A549 (cell line): Measurements from ENCODE around the gene DENND5A. TPM values are rescaled to one million over a fixed set of nuclear protein-coding genes. Genes with fewer than 3 reads are reported as not detected.

Experiments used
- ATAC-seq, 2 experiments: fragments of 200-7000 bp in 1 of 2; fragments of >200 bp in 1 of 2; cut with Nextera tagmentation in 1 of 2; cut with Tn5 transposase in 1 of 2; 3 replicates each; pipeline versions ENCODE4 v1.8.0 to v1.9.1; 2018 to 2020; ENCODE audit warnings: mild to moderate bottlenecking in 1 of 2, moderate library complexity in 1 of 2
- CTCF ChIA-PET: fragments of 300-600 bp; sonication (Branson Sonifier 250); formaldehyde crosslinking; extraction: SDS; loops from one replicate; lab custom pipeline; 2021; ENCODE audit warnings: antibody characterized with exemption, inconsistent platforms; lab: Yijun Ruan, JAX
- POLR2A ChIA-PET: fragments of 350-600 bp; formaldehyde crosslinking; extraction: SDS; loops from one replicate; lab custom pipeline; 2021; ENCODE audit warnings: antibody characterized with exemption, inconsistent platforms; lab: Yijun Ruan, JAX
- DNase-seq, 2 experiments: peaks; one replicate each; pipeline versions ENCODE4 v3.0.0 to v3.0.0-alpha.2; 2011 to 2016; ENCODE audit warnings: low read depth in 1 of 2, low spot score in 1 of 2
- FAIRE-seq: peaks from 2 replicates; lab custom pipeline; 2011; peaks lifted over from hg19 to GRCh38; lab: Jason Lieb, UNC
- H3K27ac ChIP-seq, 2 experiments: fragments of >200 bp; sonication (Bioruptor Twin); formaldehyde crosslinking; 3 replicates each; pipeline ENCODE4 v1.5.1; 2016 to 2017
- H3K4me1 ChIP-seq: fragments of >200 bp; sonication (Bioruptor Twin); formaldehyde crosslinking; 3 replicates; pipeline ENCODE4 v1.6.1; 2016
- H3K4me2 ChIP-seq: fragments of >200 bp; sonication (Bioruptor Twin); formaldehyde crosslinking; 3 replicates; pipeline ENCODE4 v1.6.1; 2016
- H3K4me3 ChIP-seq: fragments of >200 bp; sonication (Bioruptor Twin); formaldehyde crosslinking; 3 replicates; pipeline ENCODE4 v1.5.1; 2016
- H3K9me3 ChIP-seq: fragments of >200 bp; sonication (Bioruptor Twin); formaldehyde crosslinking; 3 replicates; pipeline ENCODE4 v1.6.1; 2016
- CBX2 ChIP-seq: fragments of 200-600 bp; sonication (generic); IDR thresholded peaks from 2 replicates; pipeline ENCODE4 v1.6.1; 2016; ENCODE audit warnings: low read depth, mild to moderate bottlenecking, borderline replicate concordance
- CHD2 ChIP-seq: fragments of 150-350 bp; IDR thresholded peaks from 2 replicates; pipeline ENCODE4 v1.6.1; 2014; ENCODE audit warnings: low read length; ENCODE audit not compliant: partially characterized antibody
- CHD4 ChIP-seq: fragments of 200-600 bp; sonication (generic); IDR thresholded peaks from 2 replicates; pipeline ENCODE4 v1.6.1; 2016; ENCODE audit warnings: antibody characterized with exemption, mild to moderate bottlenecking, borderline replicate concordance
- EP300 ChIP-seq, 2 experiments: fragments of >200 bp; sonication (Bioruptor Twin); formaldehyde crosslinking; IDR thresholded peaks; 2 replicates in 1 of 2; 3 replicates in 1 of 2; pipeline ENCODE4 v1.6.1; 2016 to 2017
- FOSL2 ChIP-seq, 2 experiments: fragments of 450-650 bp in 1 of 2; fragments of >200 bp in 1 of 2; sonication (Bioruptor Twin) in 1 of 2; formaldehyde crosslinking; IDR thresholded peaks; 2 replicates each; pipeline versions ENCODE4 v1.5.0 to v1.6.1; 2016 to 2020; ENCODE audit warnings: mild to moderate bottlenecking in 1 of 2, moderate library complexity in 1 of 2
- GATA3 ChIP-seq: IDR thresholded peaks from 2 replicates; pipeline ENCODE4 v1.6.1; 2012; ENCODE audit warnings: borderline replicate concordance
- HDAC2 ChIP-seq: fragments of 200-600 bp; sonication (generic); IDR thresholded peaks from 2 replicates; pipeline ENCODE4 v1.6.1; 2016
- HEYL ChIP-seq: fragments of 250-450 bp; sonication (Bioruptor Pico); IDR thresholded peaks from 2 replicates; pipeline ENCODE4 v1.8.0; 2021; ENCODE audit warnings: mild to moderate bottlenecking, moderate library complexity
- HOXB13 ChIP-seq: fragments of 250-450 bp; sonication (Bioruptor Pico); IDR thresholded peaks from 2 replicates; pipeline ENCODE4 v1.5.0; 2020; ENCODE audit warnings: low read depth, mild to moderate bottlenecking, moderate library complexity
- HOXB5 ChIP-seq: fragments of 250-450 bp; sonication (Bioruptor Pico); IDR thresholded peaks from 2 replicates; pipeline ENCODE4 v1.5.0; 2020; ENCODE audit warnings: mild to moderate bottlenecking, moderate library complexity
- JUNB ChIP-seq: fragments of >200 bp; sonication (Bioruptor Twin); formaldehyde crosslinking; IDR thresholded peaks from 2 replicates; pipeline ENCODE4 v1.6.1; 2016
- MAFK ChIP-seq: fragments of 450-650 bp; IDR thresholded peaks from 2 replicates; pipeline ENCODE4 v1.6.1; 2014; ENCODE audit not compliant: partially characterized antibody
- MAZ ChIP-seq: fragments of 150-350 bp; IDR thresholded peaks from 2 replicates; pipeline ENCODE4 v1.6.1; 2014; ENCODE audit warnings: antibody characterized with exemption, low read depth, low read length, borderline replicate concordance
- PHF8 ChIP-seq: fragments of 200-600 bp; sonication (generic); IDR thresholded peaks from 2 replicates; pipeline ENCODE4 v1.6.1; 2016; ENCODE audit warnings: low read depth, mild to moderate bottlenecking, antibody characterized with exemption, moderate library complexity, borderline replicate concordance
- POLR2A ChIP-seq: IDR thresholded peaks from 2 replicates; pipeline ENCODE4 v1.6.1; 2012; ENCODE audit warnings: mild to moderate bottlenecking, low read length
- POLR2AphosphoS2 ChIP-seq: conservative IDR thresholded peaks from 2 replicates; pipeline ENCODE4 v1.6.1; 2012; ENCODE audit warnings: low read length, improper control_type of control experiment, inconsistent platforms
- RARB ChIP-seq: fragments of 250-450 bp; sonication (Bioruptor Pico); IDR thresholded peaks from 2 replicates; pipeline ENCODE4 v1.8.0; 2021; ENCODE audit warnings: mild to moderate bottlenecking, moderate library complexity
- RFX5 ChIP-seq: fragments of 450-650 bp; IDR thresholded peaks from 2 replicates; pipeline ENCODE4 v1.7.1; 2014; ENCODE audit warnings: antibody characterized with exemption, mild to moderate bottlenecking, moderate library complexity
- RNF2 ChIP-seq: fragments of 200-600 bp; sonication (generic); IDR thresholded peaks from 2 replicates; pipeline ENCODE4 v1.6.1; 2016; ENCODE audit warnings: low read depth, mild to moderate bottlenecking, antibody characterized with exemption, moderate library complexity, borderline replicate concordance
- ZSCAN20 ChIP-seq: fragments of 250-450 bp; sonication (Bioruptor Pico); IDR thresholded peaks from 2 replicates; pipeline ENCODE4 v1.8.0; 2022; ENCODE audit warnings: mild to moderate bottlenecking, moderate library complexity
- polyA plus RNA-seq, 4 experiments: library from polyadenylated mRNA; depleted of rRNA in 3 of 4; stranded (reverse); fragments of >200 nt; fragmentation: RNase III in 1 of 4; extraction: RNeasy Plus Mini Kit Qiagen cat#74134 plus additional on column Dnase treatment in 1 of 4; gene quantifications; 2 replicates in 3 of 4; 3 replicates in 1 of 4; pipeline ENCODE4 v1.2.3, GENCODE V29; 2011 to 2017
- TF ChIP-seq, protein P1 (sequence below): fragments of 250-450 bp; sonication (Bioruptor Pico); IDR thresholded peaks from 2 replicates; pipeline ENCODE4 v1.5.0; 2021; ENCODE audit warnings: mild to moderate bottlenecking, moderate library complexity, borderline replicate concordance
- TF ChIP-seq, protein P2 (sequence below): IDR thresholded peaks from 2 replicates; pipeline ENCODE4 v1.6.1; 2012; ENCODE audit warnings: low read depth, borderline replicate concordance
- TF ChIP-seq, protein P3 (sequence below): fragments of 150-350 bp; IDR thresholded peaks from 2 replicates; pipeline ENCODE4 v1.6.1; 2014; ENCODE audit warnings: low read depth, mild to moderate bottlenecking, low read length
- TF ChIP-seq, protein P4 (sequence below): fragments of 450-650 bp; IDR thresholded peaks from 2 replicates; pipeline ENCODE4 v1.6.1; 2014; ENCODE audit warnings: antibody characterized with exemption

Gene DENND5A
- polyA plus RNA-seq, 2 of the 4 experiments (the other 2 are of a cell fraction), result 36.6 to 88.7 TPM

DNA sequence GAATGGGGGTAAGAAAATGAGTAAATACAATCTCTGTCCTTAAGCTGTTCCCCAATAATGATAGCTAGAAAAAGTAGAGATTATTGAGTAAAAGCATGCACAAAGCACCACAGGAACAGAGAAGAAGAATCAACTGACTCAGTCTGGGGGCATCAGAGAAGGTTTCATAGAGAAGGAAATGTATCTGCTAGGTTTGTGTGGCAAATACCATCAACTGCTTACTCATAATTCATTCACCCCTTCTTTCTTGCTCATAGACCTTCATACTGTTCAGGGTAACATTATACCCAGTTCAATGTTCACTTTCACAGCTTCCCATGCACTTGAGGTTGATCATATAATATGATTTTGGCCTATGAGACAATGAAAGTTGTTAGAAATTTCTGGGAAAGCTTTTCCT lies 88.6 kb downstream of the DENND5A start (continued):
- TF ChIP-seq, protein P1, sequence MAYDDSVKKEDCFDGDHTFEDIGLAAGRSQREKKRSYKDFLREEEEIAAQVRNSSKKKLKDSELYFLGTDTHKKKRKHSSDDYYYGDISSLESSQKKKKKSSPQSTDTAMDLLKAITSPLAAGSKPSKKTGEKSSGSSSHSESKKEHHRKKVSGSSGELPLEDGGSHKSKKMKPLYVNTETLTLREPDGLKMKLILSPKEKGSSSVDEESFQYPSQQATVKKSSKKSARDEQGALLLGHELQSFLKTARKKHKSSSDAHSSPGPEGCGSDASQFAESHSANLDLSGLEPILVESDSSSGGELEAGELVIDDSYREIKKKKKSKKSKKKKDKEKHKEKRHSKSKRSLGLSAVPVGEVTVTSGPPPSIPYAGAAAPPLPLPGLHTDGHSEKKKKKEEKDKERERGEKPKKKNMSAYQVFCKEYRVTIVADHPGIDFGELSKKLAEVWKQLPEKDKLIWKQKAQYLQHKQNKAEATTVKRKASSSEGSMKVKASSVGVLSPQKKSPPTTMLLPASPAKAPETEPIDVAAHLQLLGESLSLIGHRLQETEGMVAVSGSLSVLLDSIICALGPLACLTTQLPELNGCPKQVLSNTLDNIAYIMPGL (CRISPR knock-in tag), result no peak
- no peak for TF ChIP-seq POLR2A
- no peak for TF ChIP-seq CHD4
- TF ChIP-seq ZSCAN20 (CRISPR knock-in tag), result no peak
- no peak for TF ChIP-seq CHD2
- TF ChIP-seq HEYL (CRISPR knock-in tag), result no peak
- no peak for TF ChIP-seq HOXB13 (CRISPR knock-in tag)

DNA sequence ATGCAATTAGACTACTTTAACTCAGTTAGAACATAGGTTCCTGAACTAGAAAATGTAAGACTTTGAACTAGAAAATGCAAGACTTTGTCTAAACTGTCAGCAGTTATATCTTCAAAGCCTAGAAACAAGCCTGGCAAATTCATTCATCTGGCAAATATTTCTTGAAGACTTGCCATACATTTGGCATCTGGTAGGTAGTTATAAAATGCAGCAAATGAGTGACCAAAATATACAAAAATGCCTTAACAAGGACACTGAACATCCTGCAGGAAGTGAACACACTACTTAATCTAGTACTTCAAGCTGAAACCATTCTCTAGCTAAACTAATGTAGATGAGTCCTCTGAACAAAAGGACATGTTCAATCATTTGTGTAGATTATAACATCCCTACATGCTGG lies 89.0 kb downstream of the DENND5A start:
- POLR2A ChIA-PET, result no interaction called here
- TF ChIP-seq, protein P2, sequence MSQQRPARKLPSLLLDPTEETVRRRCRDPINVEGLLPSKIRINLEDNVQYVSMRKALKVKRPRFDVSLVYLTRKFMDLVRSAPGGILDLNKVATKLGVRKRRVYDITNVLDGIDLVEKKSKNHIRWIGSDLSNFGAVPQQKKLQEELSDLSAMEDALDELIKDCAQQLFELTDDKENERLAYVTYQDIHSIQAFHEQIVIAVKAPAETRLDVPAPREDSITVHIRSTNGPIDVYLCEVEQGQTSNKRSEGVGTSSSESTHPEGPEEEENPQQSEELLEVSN, result no peak
- no peak for TF ChIP-seq RNF2
- no peak for TF ChIP-seq FOSL2 (IDR thresholded peaks at IDR 0.05)
- TF ChIP-seq FOSL2 (CRISPR knock-in tag; IDR thresholded peaks at IDR 0.05), result no peak
- TF ChIP-seq, protein P3, sequence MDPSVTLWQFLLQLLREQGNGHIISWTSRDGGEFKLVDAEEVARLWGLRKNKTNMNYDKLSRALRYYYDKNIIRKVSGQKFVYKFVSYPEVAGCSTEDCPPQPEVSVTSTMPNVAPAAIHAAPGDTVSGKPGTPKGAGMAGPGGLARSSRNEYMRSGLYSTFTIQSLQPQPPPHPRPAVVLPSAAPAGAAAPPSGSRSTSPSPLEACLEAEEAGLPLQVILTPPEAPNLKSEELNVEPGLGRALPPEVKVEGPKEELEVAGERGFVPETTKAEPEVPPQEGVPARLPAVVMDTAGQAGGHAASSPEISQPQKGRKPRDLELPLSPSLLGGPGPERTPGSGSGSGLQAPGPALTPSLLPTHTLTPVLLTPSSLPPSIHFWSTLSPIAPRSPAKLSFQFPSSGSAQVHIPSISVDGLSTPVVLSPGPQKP, result no peak
- TF ChIP-seq CBX2, result no peak
- TF ChIP-seq HDAC2, result no peak
- TF ChIP-seq MAFK, result no peak
- no peak for TF ChIP-seq ZSCAN20 (CRISPR knock-in tag)
- TF ChIP-seq JUNB, result no peak
- no peak for TF ChIP-seq MAZ
- no peak for TF ChIP-seq RFX5
- TF ChIP-seq EP300 (IDR thresholded peaks at IDR 0.05), result no peak
- TF ChIP-seq POLR2A, result no peak
- TF ChIP-seq, protein P4, sequence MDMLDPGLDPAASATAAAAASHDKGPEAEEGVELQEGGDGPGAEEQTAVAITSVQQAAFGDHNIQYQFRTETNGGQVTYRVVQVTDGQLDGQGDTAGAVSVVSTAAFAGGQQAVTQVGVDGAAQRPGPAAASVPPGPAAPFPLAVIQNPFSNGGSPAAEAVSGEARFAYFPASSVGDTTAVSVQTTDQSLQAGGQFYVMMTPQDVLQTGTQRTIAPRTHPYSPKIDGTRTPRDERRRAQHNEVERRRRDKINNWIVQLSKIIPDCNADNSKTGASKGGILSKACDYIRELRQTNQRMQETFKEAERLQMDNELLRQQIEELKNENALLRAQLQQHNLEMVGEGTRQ, result no peak
- TF ChIP-seq POLR2AphosphoS2, result no peak
- TF ChIP-seq HOXB13 (CRISPR knock-in tag), result no peak
- TF ChIP-seq RARB (CRISPR knock-in tag), result no peak
- TF ChIP-seq GATA3, result no peak
- TF ChIP-seq HOXB5 (CRISPR knock-in tag), result no peak
- no peak for TF ChIP-seq PHF8
- DNase-seq (no peak), FAIRE-seq (no peak), ATAC-seq (no peak)
- H3K4me2 ChIP-seq, result no peak overlapping the region
- no peaks in the 10 kb centered on the region for H3K4me1 ChIP-seq
- CTCF ChIA-PET, result interaction anchor here (1.3 to 1.8 kb wide), 2 partner anchors 10 to 11 kb away, joined by 3 to 8 read pairs; no protein-coding TSS in a partner anchor
- no peaks in the 10 kb centered on the region for H3K9me3 ChIP-seq
- no peak overlapping the region for H3K4me3 ChIP-seq
- no peak overlapping the region for H3K27ac ChIP-seq
